PFSK-1 (cell line): ENCODE data around the gene ACTR8.

Experiments
- FOXP2 ChIP-seq: optimal IDR thresholded peaks from 2 replicates; pipeline ENCODE3; 2011; ENCODE audit warnings: borderline replicate concordance, control low read depth, inconsistent platforms; ENCODE audit not compliant: insufficient read depth; ENCODE audit errors: extremely low read length, extremely low read depth
- POLR2AphosphoS5 ChIP-seq: IDR thresholded peaks from 2 replicates; pipeline ENCODE4 v1.6.1; 2012; ENCODE audit warnings: low read depth, mild to moderate bottlenecking, control low read depth, low read length, moderate library complexity
- REST ChIP-seq, 2 experiments: IDR thresholded peaks; 2 replicates each; pipeline versions ENCODE4 v1.6.1 to v1.8.0; 2011 to 2012; ENCODE audit warnings: low read depth in 2 of 2, low read length in 2 of 2, control low read depth in 1 of 2, inconsistent platforms in 1 of 2, mild to moderate bottlenecking in 1 of 2, moderate library complexity in 1 of 2; ENCODE audit not compliant: insufficient read depth in 1 of 2
- SIN3A ChIP-seq: IDR thresholded peaks from 2 replicates; pipeline ENCODE4 v1.6.1; 2012; ENCODE audit warnings: mild to moderate bottlenecking, low read length, moderate library complexity, borderline replicate concordance; ENCODE audit not compliant: insufficient read depth
- TAF1 ChIP-seq: IDR thresholded peaks from 2 replicates; pipeline ENCODE4 v1.6.1; 2012; ENCODE audit warnings: low read length, control low read depth, borderline replicate concordance; ENCODE audit not compliant: insufficient read depth

- no peak for TF ChIP-seq SIN3A
- no peak for TF ChIP-seq POLR2AphosphoS5
- TF ChIP-seq REST (IDR thresholded peaks at IDR 0.05; ENCODE audit: insufficient read depth in 1 of 2, low read depth in 2 of 2, low read length in 2 of 2): no peak
- TF ChIP-seq TAF1: no peak
- no peak for TF ChIP-seq FOXP2
Measured at GRCh38 chr3:53902711-53903110, 20.8 kb upstream of the ACTR8 start.
